ENCODE data around the gene PACS2. TPM values are rescaled to one million over a fixed set of nuclear protein-coding genes. Genes with fewer than 3 reads are reported as not detected.

Gene PACS2
- total RNA-seq, 2 experiments from 2014 or later: 26.7 to 30.4 TPM

DNA sequence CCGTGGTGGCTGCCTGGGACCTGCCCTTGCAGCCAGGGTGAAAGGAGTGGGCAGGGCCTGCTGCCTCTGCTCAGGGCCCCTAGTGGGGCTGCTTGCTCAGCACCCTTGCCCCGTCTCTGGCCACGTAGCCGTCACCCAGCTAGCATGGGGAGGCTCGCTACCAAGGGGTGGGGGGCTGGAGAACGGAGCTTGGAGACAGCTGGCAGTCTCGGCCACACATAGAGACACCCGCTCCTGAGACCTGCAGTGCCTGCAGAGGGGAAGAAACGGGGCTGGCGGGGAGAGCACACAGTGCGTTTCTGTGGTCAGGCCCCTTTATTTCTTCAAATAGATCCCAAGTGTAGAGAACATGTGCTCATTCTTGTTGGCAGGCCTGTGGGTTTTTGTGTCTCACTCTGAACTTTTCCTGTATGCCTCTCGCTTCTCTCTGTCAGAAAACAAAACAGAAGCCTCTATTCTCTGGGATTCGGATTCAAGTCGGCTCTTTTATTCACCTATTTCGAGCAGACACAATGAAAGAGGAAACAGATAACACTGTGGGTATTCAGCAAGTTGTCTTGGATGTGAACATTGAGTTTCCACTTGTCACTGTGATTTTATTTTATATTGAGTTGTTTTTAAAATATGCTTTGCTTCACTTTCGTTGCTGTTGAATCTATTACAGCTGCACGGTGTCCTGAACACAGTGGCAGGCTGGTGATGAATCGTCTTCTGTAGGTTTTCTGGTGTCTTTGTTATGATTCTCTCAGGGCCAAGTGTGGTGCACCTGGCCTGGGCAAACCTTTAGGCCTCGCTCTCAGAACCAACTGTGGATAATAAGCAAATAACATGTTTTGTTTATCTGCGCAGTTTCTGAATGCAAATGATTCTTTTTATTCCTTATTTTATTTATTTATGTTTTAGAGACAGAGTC, 26.5 kb downstream of the PACS2 start:
- H3K4me1 Mint-ChIP-seq (ENCODE audit: low read depth): peaks cover 9% of the 10 kb centered on the region
- TF ChIP-seq CTCF (IDR thresholded peaks at IDR 0.05): no peak
- peaks cover 4% of the 10 kb centered on the region for H3K36me3 Mint-ChIP-seq (ENCODE audit: low read depth)
- CTCF ChIA-PET: interaction anchor here (3.4 kb wide), 1 partner anchor 10 kb away, joined by 17 read pairs; no protein-coding TSS in a partner anchor
- POLR2A ChIA-PET: interaction anchor here (0.7 to 1.0 kb wide), 2 partner anchors 26 to 116 kb away, joined by 3 read pairs; partner anchors contain the start of gene PACS2
- intact Hi-C loops (cut with micrococcal nuclease): no loop called here
- peaks cover 4% of the 10 kb centered on the region for H3K9me3 Mint-ChIP-seq
- no peaks in the 10 kb centered on the region for H3K27me3 Mint-ChIP-seq
- H3K27ac Mint-ChIP-seq: no peak overlapping the region
- ATAC-seq (peak; percentile 27), DNase-seq (no peak)
- no peak overlapping the region for H3K4me3 Mint-ChIP-seq

DNA sequence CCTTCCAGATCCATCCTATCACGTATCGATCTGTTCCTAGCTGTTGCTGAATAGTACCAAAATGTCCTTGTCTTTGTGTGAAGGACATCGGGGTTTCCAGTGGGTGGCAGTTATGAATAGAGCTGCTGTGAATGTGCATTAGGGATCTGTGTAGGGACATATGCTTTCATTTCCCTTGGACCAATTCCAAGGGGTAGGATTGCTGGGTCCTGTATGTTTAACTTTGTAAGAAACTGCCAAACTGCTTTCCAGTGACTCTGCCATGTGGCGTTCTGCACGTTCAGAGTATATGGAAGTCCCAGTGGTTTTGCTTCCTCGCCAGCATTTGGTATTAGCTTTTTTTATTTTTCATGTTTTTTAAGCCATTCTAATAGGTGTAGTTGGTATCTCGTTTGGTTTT, 28.6 kb downstream of the PACS2 start:
- TF ChIP-seq CTCF (IDR thresholded peaks at IDR 0.05): no peak
- Mint-ChIP-seq H3K27me3 (no peaks in the 10 kb centered on the region), H3K9me3 (peaks cover 4% of the 10 kb centered on the region), H3K36me3 (ENCODE audit: low read depth) (no peaks in the 10 kb centered on the region), H3K4me3 (no peak overlapping the region), H3K27ac (no peak overlapping the region), H3K4me1 (ENCODE audit: low read depth) (peaks cover 9% of the 10 kb centered on the region)
- POLR2A ChIA-PET: interaction anchor here (0.8 kb wide), 1 partner anchor 18 kb away, joined by 3 read pairs; no protein-coding TSS in a partner anchor
- DNase-seq (no peak), ATAC-seq (no peak)
- CTCF ChIA-PET: interaction anchor here (1.2 to 3.4 kb wide), 3 partner anchors 8 to 27 kb away, joined by 3 to 17 read pairs (median 3); no protein-coding TSS in a partner anchor
- intact Hi-C loops (cut with micrococcal nuclease): no loop called here

DNA sequence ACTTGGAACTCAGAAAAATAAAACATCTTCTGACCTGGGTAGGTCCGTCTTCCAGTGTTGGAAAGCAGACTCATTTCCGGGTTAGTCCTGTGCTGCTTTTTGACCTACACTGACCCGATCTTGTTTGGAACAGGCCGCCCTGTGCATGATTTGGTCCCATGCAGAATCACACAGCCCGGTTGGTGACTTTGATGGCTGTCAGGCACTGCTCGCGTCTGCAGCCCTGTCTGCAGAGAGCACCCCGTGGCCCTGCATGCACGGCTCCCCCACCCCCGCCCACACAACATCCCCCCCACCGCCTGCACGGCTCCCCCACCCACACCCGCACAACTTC, 31.6 kb downstream of the PACS2 start:
- ATAC-seq (no peak), DNase-seq (no peak)
- peaks cover 2% of the 10 kb centered on the region for H3K4me1 Mint-ChIP-seq (ENCODE audit: low read depth)
- no peaks in the 10 kb centered on the region for H3K36me3 Mint-ChIP-seq (ENCODE audit: low read depth)
- no peak for TF ChIP-seq CTCF (IDR thresholded peaks at IDR 0.05)
- no peaks in the 10 kb centered on the region for H3K27me3 Mint-ChIP-seq
- intact Hi-C loops (cut with micrococcal nuclease): no loop called here
- ChIA-PET POLR2A (no interaction called here), CTCF (interaction anchor here (1.1 kb wide), 1 partner anchor 33 kb away, joined by 3 read pairs; no protein-coding TSS in a partner anchor)
- peaks cover 4% of the 10 kb centered on the region for H3K9me3 Mint-ChIP-seq
- no peak overlapping the region for H3K4me3 Mint-ChIP-seq
- H3K27ac Mint-ChIP-seq: no peak overlapping the region

DNA sequence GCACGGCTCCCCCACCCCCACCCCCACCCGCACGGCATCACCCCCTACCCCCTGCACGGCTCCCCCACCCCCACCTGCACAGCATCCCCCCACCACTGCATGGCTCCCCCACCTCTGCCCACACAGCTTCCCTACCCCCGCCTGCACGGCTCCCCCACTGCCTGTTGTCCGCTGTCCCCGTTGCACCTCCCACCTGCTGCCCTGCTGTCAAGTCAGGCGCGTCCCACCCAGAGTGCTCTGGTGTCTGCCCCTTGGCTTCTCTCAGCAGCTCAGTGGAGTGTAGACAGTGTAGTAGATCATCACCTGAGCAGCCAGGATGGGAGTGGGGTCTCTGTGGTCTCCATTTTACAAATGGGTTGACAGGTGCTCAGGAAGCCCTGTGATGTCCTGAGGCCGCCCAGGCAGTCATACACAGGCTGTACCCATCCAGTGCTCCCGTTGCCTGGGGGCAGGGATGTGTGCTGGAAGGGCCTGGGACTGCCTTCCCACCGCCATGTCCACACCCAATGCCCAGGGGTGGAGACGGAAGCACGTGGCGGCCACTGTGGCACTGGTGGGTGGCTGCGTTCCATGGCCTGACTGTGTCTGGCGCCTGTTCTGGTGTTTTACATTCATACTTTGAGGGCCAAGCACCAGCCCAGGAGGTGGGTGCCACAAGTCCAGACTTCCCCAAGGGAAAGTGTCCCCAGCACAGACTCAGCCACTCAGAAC, 32.5 kb downstream of the PACS2 start:
- no peak overlapping the region for H3K27ac Mint-ChIP-seq
- CTCF ChIA-PET: no interaction called here
- no peak for DNase-seq

More for the DNA sequence above, 32.5 kb downstream of the PACS2 start:
- Mint-ChIP-seq H3K4me1 (ENCODE audit: low read depth) (peaks cover under 1% of the 10 kb centered on the region), H3K4me3 (no peak overlapping the region), H3K27me3 (no peaks in the 10 kb centered on the region), H3K36me3 (ENCODE audit: low read depth) (no peaks in the 10 kb centered on the region), H3K9me3 (peaks cover 4% of the 10 kb centered on the region)
- intact Hi-C loops (cut with micrococcal nuclease): no loop called here
- no peak for TF ChIP-seq CTCF (IDR thresholded peaks at IDR 0.05)
- no peak for ATAC-seq
- POLR2A ChIA-PET: no interaction called here

All from activated CD8-positive, alpha-beta T cell treated with anti-CD3 and anti-CD28 coated beads for 36 hours (primary cell).